SK-N-SH treated with all-trans-retinoic acid at 6 μM for 48 hours (cell line): ENCODE measurements around the gene SH3BP4.
"Not testable (repeated sequence)": the region's sequence is repeated elsewhere in the genome, so short reads cannot be mapped to it uniquely, and the experiment has no call there.

ENCODE experiments used
- ATAC-seq: fragments of 200-7000 bp; cut with Tn5 transposase; 3 replicates; pipeline ENCODE4 v1.9.1; 2020; ENCODE audit warnings: mild to moderate bottlenecking, moderate library complexity
- ARNTL ChIP-seq: fragments of 450-650 bp; formaldehyde crosslinking; IDR thresholded peaks from 2 replicates; pipeline ENCODE4 v1.5.0; 2020; ENCODE audit warnings: low read depth, mild to moderate bottlenecking, moderate library complexity, borderline replicate concordance
- CSDC2 ChIP-seq: fragments of 250-450 bp; sonication (Bioruptor Pico); IDR thresholded peaks from 2 replicates; pipeline ENCODE4 v1.5.0; 2020; ENCODE audit warnings: mild to moderate bottlenecking, moderate library complexity
- ESRRG ChIP-seq: fragments of 250-450 bp; sonication (Bioruptor Pico); IDR thresholded peaks from 2 replicates; pipeline ENCODE4 v1.6.1; 2021; ENCODE audit warnings: mild to moderate bottlenecking
- GLIS3 ChIP-seq: fragments of 250-450 bp; sonication (Bioruptor Pico); IDR thresholded peaks from 2 replicates; pipeline ENCODE4 v1.5.0; 2020; ENCODE audit warnings: mild to moderate bottlenecking, moderate library complexity
- ISL1 ChIP-seq: fragments of 250-450 bp; sonication (Bioruptor Pico); IDR thresholded peaks from 2 replicates; pipeline ENCODE4 v2.1.2; 2022; ENCODE audit warnings: mild to moderate bottlenecking, moderate library complexity
- PPARA ChIP-seq: fragments of 250-450 bp; sonication (Bioruptor Pico); IDR thresholded peaks from 2 replicates; pipeline ENCODE4 v1.5.0; 2020; ENCODE audit warnings: mild to moderate bottlenecking, borderline replicate concordance
- SNAI2 ChIP-seq: fragments of 250-450 bp; sonication (Bioruptor Pico); IDR thresholded peaks from 2 replicates; pipeline ENCODE4 v1.5.0; 2020; ENCODE audit warnings: mild to moderate bottlenecking, moderate library complexity
- TCF4 ChIP-seq: fragments of 250-450 bp; sonication (Bioruptor Pico); IDR thresholded peaks from 2 replicates; pipeline ENCODE4 v1.8.0; 2021; ENCODE audit warnings: mild to moderate bottlenecking, moderate library complexity, borderline replicate concordance
- TOX ChIP-seq: fragments of 250-450 bp; sonication (Bioruptor Pico); IDR thresholded peaks from 2 replicates; pipeline ENCODE4 v1.8.0; 2021; ENCODE audit warnings: mild to moderate bottlenecking, moderate library complexity, borderline replicate concordance
- ZC3H10 ChIP-seq: fragments of 250-450 bp; sonication (Bioruptor Pico); IDR thresholded peaks from 2 replicates; pipeline ENCODE4 v1.5.1; 2021; ENCODE audit warnings: mild to moderate bottlenecking, moderate library complexity
- ZFP3 ChIP-seq: fragments of 250-450 bp; sonication (Bioruptor Pico); IDR thresholded peaks from 2 replicates; pipeline ENCODE4 v1.5.0; 2020; ENCODE audit warnings: mild to moderate bottlenecking, moderate library complexity
- ZFP30 ChIP-seq: fragments of 450-650 bp; formaldehyde crosslinking; IDR thresholded peaks from 2 replicates; pipeline ENCODE4 v1.5.0; 2022; ENCODE audit warnings: mild to moderate bottlenecking, moderate library complexity
- ZNF565 ChIP-seq: fragments of 450-650 bp; formaldehyde crosslinking; conservative IDR thresholded peaks from 2 replicates; pipeline ENCODE4 v1.5.0; 2020; ENCODE audit warnings: low read depth, mild to moderate bottlenecking, moderate library complexity
- ZNF70 ChIP-seq: fragments of 450-650 bp; formaldehyde crosslinking; IDR thresholded peaks from 2 replicates; pipeline ENCODE4 v1.5.0; 2020; ENCODE audit warnings: mild to moderate bottlenecking, moderate library complexity
- ZNF8 ChIP-seq: fragments of 450-650 bp; formaldehyde crosslinking; IDR thresholded peaks from 2 replicates; pipeline ENCODE4 v1.5.0; 2020; ENCODE audit warnings: mild to moderate bottlenecking, moderate library complexity
- TF ChIP-seq, protein P1 (sequence below): fragments of 250-450 bp; sonication (Bioruptor Pico); IDR thresholded peaks from 2 replicates; pipeline ENCODE4 v1.5.1; 2020; ENCODE audit warnings: low read depth, mild to moderate bottlenecking, moderate library complexity
- TF ChIP-seq, protein P2 (sequence below): fragments of 250-450 bp; sonication (Bioruptor Pico); IDR thresholded peaks from 2 replicates; pipeline ENCODE4 v1.5.0; 2020; ENCODE audit warnings: mild to moderate bottlenecking, moderate library complexity
- TF ChIP-seq, protein P3 (sequence below): fragments of 250-450 bp; sonication (Bioruptor Pico); IDR thresholded peaks from 2 replicates; pipeline ENCODE4 v1.8.0; 2021; ENCODE audit warnings: low read depth, mild to moderate bottlenecking, moderate library complexity, borderline replicate concordance
- TF ChIP-seq, protein P4 (sequence below): fragments of 250-450 bp; sonication (Bioruptor Pico); IDR thresholded peaks from 2 replicates; pipeline ENCODE4 v1.8.0; 2020; ENCODE audit warnings: mild to moderate bottlenecking, moderate library complexity, borderline replicate concordance

SH3BP4 gene

DNA sequence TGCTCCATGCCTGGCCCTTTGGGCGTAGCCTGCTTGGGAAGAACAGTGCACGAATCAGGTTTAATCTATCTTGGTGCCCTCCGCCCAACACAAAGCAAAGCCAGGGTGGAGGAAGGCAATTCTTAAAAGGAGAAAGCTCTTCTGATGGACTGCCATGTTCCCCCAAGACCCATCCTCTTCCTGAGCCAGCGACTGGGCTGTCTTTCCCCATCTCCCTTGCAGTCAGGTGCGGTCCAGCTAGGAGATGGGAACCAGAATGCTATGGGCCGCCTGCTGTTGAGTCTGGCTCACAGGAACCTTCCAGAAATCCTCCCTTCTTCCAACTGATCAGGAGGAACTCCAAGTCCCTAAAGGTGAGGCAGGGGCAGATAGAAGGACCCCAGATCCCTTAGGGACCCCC lies 105.0 kb downstream of the SH3BP4 start:
- ATAC-seq, result no peak
- no peak for TF ChIP-seq ISL1
- no peak for TF ChIP-seq ZNF70 (CRISPR knock-in tag)
- TF ChIP-seq GLIS3 (CRISPR knock-in tag), result no peak
- TF ChIP-seq ZFP30 (CRISPR knock-in tag), result no peak
- no peak for TF ChIP-seq PPARA (CRISPR knock-in tag)
- TF ChIP-seq SNAI2 (CRISPR knock-in tag), result no peak
- TF ChIP-seq, protein P1, sequence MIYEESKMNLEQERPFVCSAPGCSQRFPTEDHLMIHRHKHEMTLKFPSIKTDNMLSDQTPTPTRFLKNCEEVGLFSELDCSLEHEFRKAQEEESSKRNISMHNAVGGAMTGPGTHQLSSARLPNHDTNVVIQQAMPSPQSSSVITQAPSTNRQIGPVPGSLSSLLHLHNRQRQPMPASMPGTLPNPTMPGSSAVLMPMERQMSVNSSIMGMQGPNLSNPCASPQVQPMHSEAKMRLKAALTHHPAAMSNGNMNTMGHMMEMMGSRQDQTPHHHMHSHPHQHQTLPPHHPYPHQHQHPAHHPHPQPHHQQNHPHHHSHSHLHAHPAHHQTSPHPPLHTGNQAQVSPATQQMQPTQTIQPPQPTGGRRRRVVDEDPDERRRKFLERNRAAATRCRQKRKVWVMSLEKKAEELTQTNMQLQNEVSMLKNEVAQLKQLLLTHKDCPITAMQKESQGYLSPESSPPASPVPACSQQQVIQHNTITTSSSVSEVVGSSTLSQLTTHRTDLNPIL (CRISPR knock-in tag), result no peak
- TF ChIP-seq ZNF565 (CRISPR knock-in tag), result no peak
- TF ChIP-seq TCF4, result no peak
- TF ChIP-seq, protein P2, sequence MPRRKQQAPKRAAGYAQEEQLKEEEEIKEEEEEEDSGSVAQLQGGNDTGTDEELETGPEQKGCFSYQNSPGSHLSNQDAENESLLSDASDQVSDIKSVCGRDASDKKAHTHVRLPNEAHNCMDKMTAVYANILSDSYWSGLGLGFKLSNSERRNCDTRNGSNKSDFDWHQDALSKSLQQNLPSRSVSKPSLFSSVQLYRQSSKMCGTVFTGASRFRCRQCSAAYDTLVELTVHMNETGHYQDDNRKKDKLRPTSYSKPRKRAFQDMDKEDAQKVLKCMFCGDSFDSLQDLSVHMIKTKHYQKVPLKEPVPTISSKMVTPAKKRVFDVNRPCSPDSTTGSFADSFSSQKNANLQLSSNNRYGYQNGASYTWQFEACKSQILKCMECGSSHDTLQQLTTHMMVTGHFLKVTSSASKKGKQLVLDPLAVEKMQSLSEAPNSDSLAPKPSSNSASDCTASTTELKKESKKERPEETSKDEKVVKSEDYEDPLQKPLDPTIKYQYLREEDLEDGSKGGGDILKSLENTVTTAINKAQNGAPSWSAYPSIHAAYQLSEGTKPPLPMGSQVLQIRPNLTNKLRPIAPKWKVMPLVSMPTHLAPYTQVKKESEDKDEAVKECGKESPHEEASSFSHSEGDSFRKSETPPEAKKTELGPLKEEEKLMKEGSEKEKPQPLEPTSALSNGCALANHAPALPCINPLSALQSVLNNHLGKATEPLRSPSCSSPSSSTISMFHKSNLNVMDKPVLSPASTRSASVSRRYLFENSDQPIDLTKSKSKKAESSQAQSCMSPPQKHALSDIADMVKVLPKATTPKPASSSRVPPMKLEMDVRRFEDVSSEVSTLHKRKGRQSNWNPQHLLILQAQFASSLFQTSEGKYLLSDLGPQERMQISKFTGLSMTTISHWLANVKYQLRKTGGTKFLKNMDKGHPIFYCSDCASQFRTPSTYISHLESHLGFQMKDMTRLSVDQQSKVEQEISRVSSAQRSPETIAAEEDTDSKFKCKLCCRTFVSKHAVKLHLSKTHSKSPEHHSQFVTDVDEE (CRISPR knock-in tag), result no peak
- no peak for TF ChIP-seq ESRRG (CRISPR knock-in tag)
- no peak for TF ChIP-seq ZNF8
- no peak for TF ChIP-seq ZFP3 (CRISPR knock-in tag)

DNA sequence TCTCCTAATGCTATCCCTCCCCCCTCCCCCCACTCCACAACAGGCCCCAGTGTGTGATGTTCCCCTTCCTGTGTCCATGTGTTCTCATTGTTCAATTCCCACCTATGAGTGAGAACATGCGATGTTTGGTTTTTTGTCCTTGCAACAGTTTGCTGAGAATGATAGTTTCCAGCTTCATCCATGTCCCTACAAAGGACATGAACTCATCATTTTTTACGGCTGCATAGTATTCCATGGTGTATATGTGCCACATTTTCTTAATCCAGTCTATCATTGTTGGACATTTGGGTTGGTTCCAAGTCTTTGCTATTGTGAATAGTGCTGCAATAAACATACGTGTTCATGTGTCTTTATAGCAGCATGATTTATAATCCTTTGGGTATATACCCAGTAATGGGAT lies 105.8 kb downstream of the SH3BP4 start:
- ATAC-seq, result not testable (repeated sequence)

DNA sequence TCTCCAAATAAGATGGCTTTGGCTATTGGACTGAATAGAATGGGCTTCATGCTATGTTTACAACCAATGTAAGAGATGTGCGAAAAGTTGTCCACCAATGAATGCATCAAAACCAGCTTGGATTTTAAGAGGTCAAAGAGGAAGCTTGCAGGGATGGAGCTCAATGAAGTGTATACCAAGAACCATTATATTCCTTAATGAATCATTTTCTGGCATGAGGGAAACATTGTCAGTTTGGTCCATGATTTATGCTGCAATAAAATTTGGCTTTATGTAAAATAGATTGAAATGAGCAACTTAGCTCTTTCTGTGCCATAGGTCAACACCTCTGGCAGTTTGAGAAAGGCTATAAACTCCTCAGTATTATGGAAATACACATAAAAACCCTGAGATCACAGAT lies 107.3 kb downstream of the SH3BP4 start:
- no peak for TF ChIP-seq SNAI2 (CRISPR knock-in tag)
- TF ChIP-seq TOX (CRISPR knock-in tag), result no peak
- TF ChIP-seq, protein P3, sequence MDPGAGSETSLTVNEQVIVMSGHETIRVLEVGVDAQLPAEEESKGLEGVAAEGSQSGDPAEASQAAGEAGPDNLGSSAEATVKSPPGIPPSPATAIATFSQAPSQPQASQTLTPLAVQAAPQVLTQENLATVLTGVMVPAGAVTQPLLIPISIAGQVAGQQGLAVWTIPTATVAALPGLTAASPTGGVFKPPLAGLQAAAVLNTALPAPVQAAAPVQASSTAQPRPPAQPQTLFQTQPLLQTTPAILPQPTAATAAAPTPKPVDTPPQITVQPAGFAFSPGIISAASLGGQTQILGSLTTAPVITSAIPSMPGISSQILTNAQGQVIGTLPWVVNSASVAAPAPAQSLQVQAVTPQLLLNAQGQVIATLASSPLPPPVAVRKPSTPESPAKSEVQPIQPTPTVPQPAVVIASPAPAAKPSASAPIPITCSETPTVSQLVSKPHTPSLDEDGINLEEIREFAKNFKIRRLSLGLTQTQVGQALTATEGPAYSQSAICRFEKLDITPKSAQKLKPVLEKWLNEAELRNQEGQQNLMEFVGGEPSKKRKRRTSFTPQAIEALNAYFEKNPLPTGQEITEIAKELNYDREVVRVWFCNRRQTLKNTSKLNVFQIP (CRISPR knock-in tag), result no peak
- TF ChIP-seq CSDC2 (CRISPR knock-in tag), result no peak
- TF ChIP-seq ARNTL (CRISPR knock-in tag), result no peak
- no peak for TF ChIP-seq ZNF70 (CRISPR knock-in tag)
- TF ChIP-seq ZC3H10 (CRISPR knock-in tag), result no peak
- no peak for ATAC-seq

DNA sequence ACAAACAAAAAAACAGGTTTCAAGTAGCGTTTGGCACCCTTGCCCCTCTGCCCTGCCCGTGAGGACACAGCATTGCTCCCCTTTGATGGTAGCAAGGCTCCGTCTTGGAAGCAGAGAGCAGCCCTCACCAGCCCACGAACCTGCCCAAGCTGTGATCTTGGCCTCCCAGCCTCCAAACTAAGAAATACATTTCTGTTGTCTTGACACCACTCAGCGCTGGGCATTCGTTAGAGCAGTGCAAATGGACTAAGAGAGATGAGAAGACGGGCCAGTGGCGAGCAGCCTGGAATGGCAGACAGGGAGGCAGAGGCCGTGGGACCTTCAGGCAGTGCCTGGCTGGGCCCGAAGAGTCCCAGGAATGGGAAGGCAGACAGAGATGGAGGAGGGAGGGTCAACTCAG lies 109.8 kb downstream of the SH3BP4 start:
- TF ChIP-seq ARNTL (CRISPR knock-in tag) (no peak), TOX (CRISPR knock-in tag) (no peak), PPARA (CRISPR knock-in tag) (no peak), CSDC2 (CRISPR knock-in tag) (no peak), SNAI2 (CRISPR knock-in tag) (no peak), ZFP3 (CRISPR knock-in tag) (no peak), ESRRG (CRISPR knock-in tag) (no peak)
- TF ChIP-seq, protein P4, sequence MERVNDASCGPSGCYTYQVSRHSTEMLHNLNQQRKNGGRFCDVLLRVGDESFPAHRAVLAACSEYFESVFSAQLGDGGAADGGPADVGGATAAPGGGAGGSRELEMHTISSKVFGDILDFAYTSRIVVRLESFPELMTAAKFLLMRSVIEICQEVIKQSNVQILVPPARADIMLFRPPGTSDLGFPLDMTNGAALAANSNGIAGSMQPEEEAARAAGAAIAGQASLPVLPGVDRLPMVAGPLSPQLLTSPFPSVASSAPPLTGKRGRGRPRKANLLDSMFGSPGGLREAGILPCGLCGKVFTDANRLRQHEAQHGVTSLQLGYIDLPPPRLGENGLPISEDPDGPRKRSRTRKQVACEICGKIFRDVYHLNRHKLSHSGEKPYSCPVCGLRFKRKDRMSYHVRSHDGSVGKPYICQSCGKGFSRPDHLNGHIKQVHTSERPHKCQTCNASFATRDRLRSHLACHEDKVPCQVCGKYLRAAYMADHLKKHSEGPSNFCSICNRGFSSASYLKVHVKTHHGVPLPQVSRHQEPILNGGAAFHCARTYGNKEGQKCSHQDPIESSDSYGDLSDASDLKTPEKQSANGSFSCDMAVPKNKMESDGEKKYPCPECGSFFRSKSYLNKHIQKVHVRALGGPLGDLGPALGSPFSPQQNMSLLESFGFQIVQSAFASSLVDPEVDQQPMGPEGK (CRISPR knock-in tag), result no peak
- ATAC-seq, result no peak

DNA sequence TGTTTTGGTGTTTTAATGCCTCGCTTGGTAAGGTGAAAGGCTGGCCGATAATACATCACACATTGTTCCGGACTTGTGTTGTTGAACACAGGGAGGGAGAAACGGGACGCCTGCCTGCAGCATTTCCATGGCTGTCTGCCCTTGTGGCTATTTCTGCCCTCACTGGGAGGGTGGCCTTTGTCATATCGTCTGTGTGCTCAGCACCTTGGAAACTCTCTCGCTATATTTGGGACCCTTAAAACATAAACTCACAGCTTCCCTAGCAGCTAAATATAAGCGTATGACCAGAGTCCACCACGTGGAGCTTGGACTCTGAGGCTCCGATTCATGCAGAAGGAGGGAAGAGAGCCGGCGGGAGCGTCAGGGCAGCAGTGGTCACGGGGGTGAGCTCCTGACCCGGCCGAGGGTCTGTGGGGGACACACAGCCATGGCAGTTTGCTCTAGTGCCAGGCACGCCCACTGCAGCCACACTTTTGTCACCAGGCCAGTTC lies 111.7 kb downstream of the SH3BP4 start:
- no peak for ATAC-seq
- TF ChIP-seq, protein P2 (CRISPR knock-in tag), result no peak
- TF ChIP-seq TOX (CRISPR knock-in tag) (no peak), ESRRG (CRISPR knock-in tag) (no peak), GLIS3 (CRISPR knock-in tag) (no peak), ISL1 (no peak), ZC3H10 (CRISPR knock-in tag) (no peak), CSDC2 (CRISPR knock-in tag) (no peak), ZNF70 (CRISPR knock-in tag) (no peak), PPARA (CRISPR knock-in tag) (no peak), ZNF565 (CRISPR knock-in tag) (no peak), ZFP30 (CRISPR knock-in tag) (no peak)
- TF ChIP-seq, protein P4 (CRISPR knock-in tag), result no peak
